NCI-H2081 treated with DMSO at 0.1 percent for 48 hours (cell line): ENCODE data around the gene PHKG1.
"Not testable (repeated sequence)": the region's sequence is repeated elsewhere in the genome, so short reads cannot be mapped to it uniquely, and the experiment has no call there.

ENCODE experiments used
- DNase-seq: peaks from one replicate; lab custom pipeline; 2025; lab: John Stamatoyannopoulos, UW

PHKG1 gene

DNA sequence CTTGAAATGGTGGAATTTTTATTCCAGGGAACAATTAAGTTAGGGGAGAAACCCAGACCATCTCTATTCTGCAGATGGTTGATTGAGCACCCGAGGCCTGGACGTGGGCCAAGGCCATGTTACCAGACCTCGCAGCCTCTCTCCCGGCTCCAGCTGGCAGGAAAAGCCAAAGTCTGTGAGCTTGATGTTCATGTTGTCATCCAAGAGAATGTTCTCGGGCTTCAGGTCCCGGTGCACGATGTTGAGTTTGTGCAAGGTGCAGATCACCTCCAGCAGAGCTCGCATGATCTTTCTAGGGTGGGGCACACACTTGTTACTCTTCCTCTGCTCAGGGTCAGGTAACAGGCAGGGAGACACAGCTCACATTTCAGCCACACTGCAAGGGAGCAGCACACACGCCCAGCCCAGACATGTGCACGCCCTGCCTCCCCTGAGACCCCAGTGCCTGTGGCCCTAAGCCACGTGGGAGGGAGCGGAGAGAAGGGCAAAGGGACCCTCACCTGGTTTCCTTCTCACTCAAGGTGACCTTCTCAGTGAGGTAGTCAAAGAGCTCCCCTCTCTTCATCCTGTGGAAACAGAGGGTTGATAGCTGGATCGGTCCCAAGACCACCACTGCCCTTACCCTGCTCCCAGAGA is 9.5 kb downstream of the PHKG1 start:
- DNase-seq = no peak

DNA sequence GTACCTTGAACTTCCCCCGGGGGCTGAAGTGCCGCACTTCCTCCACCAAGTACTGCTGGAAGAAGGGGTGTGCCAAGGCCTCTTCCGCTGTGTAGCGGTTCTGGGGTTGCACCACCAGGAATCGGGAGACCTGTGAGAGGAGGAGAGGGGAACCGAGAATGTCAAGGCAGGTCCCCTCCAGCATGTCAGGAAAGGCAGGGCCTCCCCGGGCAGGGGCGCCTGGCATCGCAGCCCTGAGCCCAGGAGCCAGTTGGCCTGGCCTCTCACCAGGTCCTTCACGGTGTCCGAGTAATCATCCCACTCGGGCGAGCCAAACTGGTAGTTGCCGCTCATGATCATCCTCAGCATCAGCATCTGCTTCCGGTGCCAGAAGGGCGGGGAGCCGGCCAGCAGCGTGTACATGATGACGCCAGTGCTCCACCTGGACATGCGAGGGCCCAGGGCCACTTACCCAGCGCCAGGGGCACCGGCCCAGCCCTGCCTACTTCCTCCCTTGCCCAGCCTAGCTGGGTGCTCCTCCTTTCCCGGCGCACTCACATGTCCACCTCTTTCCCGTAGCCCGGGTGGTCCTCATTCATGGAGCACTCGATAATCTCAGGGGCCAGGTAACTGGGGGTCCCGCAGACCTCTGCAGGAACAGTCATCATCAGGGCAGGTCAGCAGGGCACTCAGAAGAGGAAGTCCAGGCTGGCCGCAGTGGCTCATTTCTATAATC is 11.0 kb downstream of the PHKG1 start:
- no peak for DNase-seq

GRCh38 chr7:56080726-56081435 is 11.9 kb downstream of the PHKG1 start:
- DNase-seq = not testable (repeated sequence)

DNA sequence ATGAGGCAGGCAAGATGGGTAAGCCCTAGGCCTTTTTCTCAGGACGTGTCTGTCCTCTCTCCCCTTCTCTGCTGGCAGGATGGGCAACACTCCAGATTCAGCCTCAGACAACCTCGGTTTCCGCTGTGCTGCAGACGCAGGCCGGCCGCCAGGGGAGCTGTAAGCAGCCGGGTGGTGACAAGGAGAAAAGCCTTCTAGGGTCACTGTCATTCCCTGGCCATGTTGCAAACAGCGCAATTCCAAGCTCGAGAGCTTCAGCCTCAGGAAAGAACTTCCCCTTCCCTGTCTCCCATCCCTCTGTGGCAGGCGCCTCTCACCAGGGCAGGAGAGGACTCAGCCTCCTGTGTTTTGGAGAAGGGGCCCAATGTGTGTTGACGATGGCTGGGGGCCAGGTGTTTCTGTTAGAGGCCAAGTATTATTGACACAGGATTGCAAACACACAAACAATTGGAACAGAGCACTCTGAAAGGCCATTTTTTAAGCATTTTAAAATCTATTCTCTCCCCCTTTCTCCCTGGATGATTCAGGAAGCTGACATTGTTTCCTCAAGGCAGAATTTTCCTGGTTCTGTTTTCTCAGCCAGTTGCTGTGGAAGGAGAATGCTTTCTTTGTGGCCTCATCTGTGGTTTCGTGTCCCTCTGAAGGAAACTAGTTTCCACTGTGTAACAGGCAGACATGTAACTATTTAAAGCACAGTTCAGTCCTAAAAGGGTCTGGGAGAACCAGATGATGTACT is 13.1 kb downstream of the PHKG1 start:
- peak; percentile 80 for DNase-seq

- DNase-seq = no peak
Observed at GRCh38 chr7:56078196-56078595, 14.6 kb downstream of the PHKG1 start.

DNA sequence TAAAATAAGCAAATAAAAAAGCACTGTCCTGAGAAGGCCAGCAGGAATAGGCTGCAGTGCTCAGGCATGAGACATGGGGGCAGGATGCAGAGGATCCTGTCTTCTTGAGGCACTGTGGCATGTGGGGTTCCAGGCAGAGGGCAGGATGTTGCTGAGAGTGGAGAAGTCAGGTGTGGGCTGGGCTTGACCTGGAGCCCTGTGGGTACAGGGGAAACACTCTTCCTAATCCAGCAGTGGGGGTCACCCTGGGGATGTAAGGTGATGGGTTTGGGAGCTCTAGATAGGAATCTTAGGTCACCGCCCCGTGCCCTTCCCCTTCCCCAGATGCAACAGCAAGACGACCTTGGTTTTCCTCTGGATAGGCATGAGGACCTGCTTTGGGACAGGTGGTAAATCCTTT is 15.1 kb downstream of the PHKG1 start:
- no peak for DNase-seq

DNA sequence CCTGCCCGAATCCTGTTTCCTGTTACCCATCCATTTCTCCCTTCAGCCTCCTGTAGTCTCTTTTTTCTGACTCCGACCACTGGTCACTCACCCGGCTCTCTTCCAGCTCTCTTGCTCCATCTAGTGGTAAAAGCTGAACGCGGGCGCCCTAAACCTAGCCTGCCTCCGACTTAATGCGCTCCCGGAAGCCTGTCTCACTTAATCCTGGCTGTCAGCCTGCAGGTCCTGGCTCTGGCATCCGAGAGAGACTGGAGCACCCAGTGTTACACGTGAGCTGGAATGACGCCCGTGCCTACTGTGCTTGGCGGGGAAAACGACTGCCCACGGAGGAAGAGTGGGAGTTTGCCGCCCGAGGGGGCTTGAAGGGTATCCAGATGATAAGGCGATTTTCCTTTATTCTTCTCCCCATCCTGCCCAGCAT is 18.4 kb downstream of the PHKG1 start:
- DNase-seq = peak; percentile 66

DNA sequence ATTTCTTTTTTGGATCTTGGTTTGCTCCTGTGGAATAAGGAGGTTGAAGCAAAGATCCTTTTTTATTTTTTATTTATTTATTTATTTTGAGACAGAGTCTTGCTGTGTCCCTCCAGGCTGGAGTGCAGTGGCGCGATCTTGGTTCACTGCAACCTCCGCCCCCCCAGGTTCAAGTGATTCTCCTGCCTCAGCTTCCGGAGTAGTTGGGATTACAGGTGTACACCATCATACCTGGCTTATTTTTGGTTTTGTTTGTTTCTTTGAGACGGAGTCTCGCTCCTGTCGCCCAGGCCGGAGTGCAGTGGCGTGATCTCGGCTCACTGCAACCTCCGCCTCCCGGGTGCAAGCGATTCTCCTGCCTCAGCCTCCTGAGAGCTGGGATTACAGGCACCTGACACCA is 26.4 kb downstream of the PHKG1 start:
- not testable (repeated sequence) for DNase-seq

- DNase-seq = peak; percentile 37
Observed at GRCh38 chr7:56063882-56064625, 28.7 kb downstream of the PHKG1 start, which contains the start of gene SUMF2. Gene SUMF2, plus strand, starts transcription at chr7:56064286. Its CDS starts 26 bp downstream, at chr7:56064312.

- DNase-seq = no peak
Observed at GRCh38 chr7:56063500-56063881, 29.3 kb downstream of the PHKG1 start.

GRCh38 chr7:56062382-56062781 is 30.4 kb downstream of the PHKG1 start:
- DNase-seq = no peak

DNA sequence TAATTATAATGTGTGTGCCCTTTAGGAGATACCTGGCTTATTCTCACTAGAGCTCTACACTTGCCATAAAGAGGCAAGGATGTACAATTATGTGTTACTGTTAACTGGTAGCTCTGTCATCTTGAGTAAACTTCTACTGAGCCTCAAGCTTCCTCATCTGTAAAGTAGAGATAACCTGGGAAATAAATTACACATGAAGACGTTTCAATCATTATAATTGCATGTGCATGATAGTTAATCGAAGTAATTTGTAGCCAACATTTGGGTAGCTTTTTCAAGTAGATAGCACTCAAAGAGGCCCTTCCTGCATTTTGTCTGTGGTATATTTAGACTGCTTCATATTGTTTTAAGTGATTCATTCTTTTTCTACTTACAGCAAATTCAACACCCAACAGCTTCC is 38.8 kb downstream of the PHKG1 start:
- DNase-seq = no peak

DNA sequence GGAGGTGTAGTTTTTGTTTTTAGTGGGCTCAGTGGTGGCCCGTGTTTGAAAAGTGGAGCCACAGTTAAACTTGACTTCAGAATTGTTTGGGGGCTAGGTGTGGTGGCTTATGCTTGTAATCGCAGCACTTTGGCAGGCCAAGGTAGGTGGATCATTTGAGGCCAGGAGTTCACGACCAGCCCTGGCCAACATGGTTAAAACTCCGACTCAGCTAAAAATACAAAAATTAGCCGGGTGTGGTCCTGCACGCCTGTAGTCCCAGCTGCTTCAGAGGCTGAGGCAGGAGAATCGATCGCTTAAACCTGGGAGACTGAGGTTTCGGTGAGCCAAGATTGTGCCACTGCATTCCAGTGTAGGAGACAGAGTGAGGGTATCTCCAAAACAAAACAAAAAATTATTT is 39.4 kb downstream of the PHKG1 start:
- no peak for DNase-seq

GRCh38 chr7:56051339-56052191 is 41.2 kb downstream of the PHKG1 start, which contains the start of the genes CCT6A and PSPH:
Gene CCT6A, plus strand, starts transcription at chr7:56051765. Its CDS starts 84 bp downstream, at chr7:56051849.
Gene PSPH, minus strand, starts transcription at chr7:56051444. Its CDS starts 30,232 bp downstream, at chr7:56021212.
- DNase-seq = peak; percentile 96

GRCh38 chr7:56051053-56051338 is 41.8 kb downstream of the PHKG1 start:
- no peak for DNase-seq

- not testable (repeated sequence) for DNase-seq
Observed at GRCh38 chr7:56048763-56049162, 44.0 kb downstream of the PHKG1 start.

- DNase-seq = no peak
Observed at GRCh38 chr7:56048245-56048644, 44.5 kb downstream of the PHKG1 start.

- not testable (repeated sequence) for DNase-seq
Observed at GRCh38 chr7:56047446-56048116, 45.2 kb downstream of the PHKG1 start.

DNA sequence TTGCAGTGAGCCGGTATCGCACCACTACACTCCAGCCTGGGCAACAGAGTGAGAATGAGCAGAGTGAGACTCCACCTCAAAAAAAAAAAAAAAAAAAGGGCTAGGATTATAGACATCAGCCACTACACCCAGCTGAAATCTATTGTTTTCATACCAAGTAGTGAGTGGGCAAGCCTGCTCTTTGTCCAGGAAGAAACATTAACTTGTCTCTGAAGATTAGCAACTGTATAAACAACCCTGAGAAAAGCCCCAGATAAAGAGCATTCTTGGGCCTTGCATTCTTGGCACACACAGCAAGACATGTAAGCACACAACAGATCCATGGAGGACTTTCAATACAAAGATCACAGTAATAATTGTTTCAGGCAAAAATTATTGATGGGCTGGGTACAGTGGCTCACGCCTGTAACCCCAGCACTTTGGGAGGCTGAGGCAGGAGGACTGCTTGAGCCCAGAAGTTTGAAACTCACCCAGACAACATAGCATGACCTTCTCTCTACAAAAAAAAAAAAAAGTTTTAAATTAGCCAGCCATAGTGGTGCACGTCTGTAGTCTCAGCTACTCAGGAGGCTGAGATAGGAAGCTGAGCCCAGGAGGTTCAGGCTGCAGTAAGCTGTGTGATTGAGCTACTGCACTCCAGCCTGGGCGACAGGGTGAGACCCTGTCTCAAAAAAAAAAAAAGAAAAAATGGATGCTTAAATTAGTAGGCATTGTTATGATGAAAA is 45.9 kb downstream of the PHKG1 start:
- DNase-seq = no peak
